IMR-90 (cell line): ENCODE data around the gene SLC29A3. TPM values are rescaled to one million over a fixed set of nuclear protein-coding genes. Genes with fewer than 3 reads are reported as not detected.

Experiments
- ATAC-seq: fragments of 200-7000 bp; cut with Tn5 transposase; 2 replicates; pipeline ENCODE4 v1.9.1; 2020; ENCODE audit warnings: low read depth, mild to moderate bottlenecking, moderate library complexity
- BruUV-seq: library from RNA; stranded (reverse); fragments of 400-500 nt; replicated peaks from 2 replicates; lab custom pipeline; 2021; lab: Mats Ljungman, UMichigan
- CTCF ChIA-PET: fragments of 300-600 bp; formaldehyde crosslinking; extraction: SDS; loops from one replicate; lab custom pipeline; 2021; ENCODE audit warnings: antibody characterized with exemption; lab: Yijun Ruan, JAX
- POLR2A ChIA-PET: fragments of 300-600 bp; sonication (Branson Sonifier 250); formaldehyde crosslinking; loops from one replicate; lab custom pipeline; 2022; ENCODE audit warnings: antibody characterized with exemption; ENCODE audit not compliant: unreplicated experiment; lab: Charles Lee
- DNase-seq: peaks from one replicate; pipeline ENCODE4 v3.0.0; 2013
- H2AFZ ChIP-seq: replicated peaks from 2 replicates; pipeline ENCODE3; 2013; ENCODE audit warnings: low read length, mild to moderate bottlenecking; ENCODE audit not compliant: poor library complexity
- H2AK5ac ChIP-seq: 2 replicates; pipeline ENCODE4 v1.6.1; 2013; ENCODE audit warnings: low read depth, low read length, inconsistent platforms
- H2AK9ac ChIP-seq: replicated peaks from 2 replicates; pipeline ENCODE3; 2013; ENCODE audit warnings: mild to moderate bottlenecking, low read depth, low read length, moderate library complexity; ENCODE audit not compliant: poor library complexity
- H2BK120ac ChIP-seq: 2 replicates; pipeline ENCODE4 v1.6.1; 2013; ENCODE audit warnings: low read depth, low read length, inconsistent platforms
- H2BK15ac ChIP-seq: 3 replicates; pipeline ENCODE4 v1.6.1; 2013; ENCODE audit warnings: low read depth, low read length, inconsistent platforms
- H2BK20ac ChIP-seq: 2 replicates; pipeline ENCODE4 v1.6.1; 2013; ENCODE audit warnings: low read depth, mild to moderate bottlenecking, inconsistent platforms, low read length, moderate library complexity
- H2BK5ac ChIP-seq: 2 replicates; pipeline ENCODE4 v1.6.1; 2013; ENCODE audit warnings: mild to moderate bottlenecking, low read depth, low read length, inconsistent platforms; ENCODE audit not compliant: poor library complexity, severe bottlenecking
- H3K14ac ChIP-seq: replicated peaks from 2 replicates; pipeline ENCODE4 v1.6.1; 2013; ENCODE audit warnings: low read depth, low read length, inconsistent platforms
- H3K18ac ChIP-seq: 2 replicates; pipeline ENCODE4 v1.6.1; 2013; ENCODE audit warnings: low read depth, low read length, control low read depth
- H3K23ac ChIP-seq: 2 replicates; pipeline ENCODE4 v1.6.1; 2013; ENCODE audit warnings: low read depth, low read length, inconsistent platforms
- H3K27ac ChIP-seq: 2 replicates; pipeline ENCODE4 v1.5.1; 2013; ENCODE audit warnings: mild to moderate bottlenecking, control low read depth, low read length; ENCODE audit not compliant: insufficient read depth
- H3K27me3 ChIP-seq: 2 replicates; pipeline ENCODE4 v1.6.1; 2013; ENCODE audit warnings: low read length; ENCODE audit not compliant: control insufficient read depth, insufficient read depth
- H3K36me3 ChIP-seq: 2 replicates; pipeline ENCODE4 v1.6.1; 2013; ENCODE audit warnings: low read length, mixed read lengths; ENCODE audit not compliant: control insufficient read depth, insufficient read depth
- H3K4ac ChIP-seq: 2 replicates; pipeline ENCODE4 v1.6.1; 2013; ENCODE audit warnings: low read depth, low read length, inconsistent platforms
- H3K4me1 ChIP-seq: 2 replicates; pipeline ENCODE4 v1.6.1; 2013; ENCODE audit warnings: low read length, mixed read lengths; ENCODE audit not compliant: control insufficient read depth, insufficient read depth
- H3K4me2 ChIP-seq: 2 replicates; pipeline ENCODE4 v1.6.1; 2013; ENCODE audit warnings: low read depth, mild to moderate bottlenecking, control low read depth, low read length, moderate library complexity
- H3K4me3 ChIP-seq: 2 replicates; pipeline ENCODE4 v1.5.1; 2013; ENCODE audit warnings: low read depth, mild to moderate bottlenecking, control low read depth, low read length, moderate library complexity; ENCODE audit not compliant: insufficient read depth
- H3K56ac ChIP-seq: 2 replicates; pipeline ENCODE4 v1.6.1; 2013; ENCODE audit warnings: low read length, inconsistent platforms; ENCODE audit not compliant: insufficient read depth; ENCODE audit errors: extremely low read depth
- H3K79me1 ChIP-seq, 2 experiments: 2 replicates each; pipeline ENCODE4 v1.6.1; 2013; ENCODE audit warnings: low read length in 2 of 2, inconsistent platforms in 1 of 2, low read depth in 1 of 2
- H3K9ac ChIP-seq: 2 replicates; pipeline ENCODE4 v1.6.1; 2013; ENCODE audit warnings: low read depth, low read length, control low read depth
- H3K9me1 ChIP-seq: 2 replicates; pipeline ENCODE4 v1.6.1; 2013; ENCODE audit warnings: low read length, inconsistent platforms; ENCODE audit not compliant: insufficient read depth
- H3K9me3 ChIP-seq: 2 replicates; pipeline ENCODE4 v1.6.1; 2013; ENCODE audit warnings: low read length; ENCODE audit not compliant: control insufficient read depth, insufficient read depth
- H4K20me1 ChIP-seq: 2 replicates; pipeline ENCODE4 v1.6.1; 2013; ENCODE audit warnings: low read length, inconsistent platforms; ENCODE audit not compliant: insufficient read depth
- H4K5ac ChIP-seq: 2 replicates; pipeline ENCODE4 v1.6.1; 2013; ENCODE audit warnings: mild to moderate bottlenecking, low read depth, low read length, control low read depth
- H4K8ac ChIP-seq, 2 experiments: 2 replicates each; pipeline ENCODE4 v1.6.1; 2013; ENCODE audit warnings: low read depth in 2 of 2, low read length in 2 of 2, control low read depth in 1 of 2, inconsistent platforms in 1 of 2
- H4K91ac ChIP-seq: 2 replicates; pipeline ENCODE4 v1.6.1; 2013; ENCODE audit warnings: low read depth, low read length, inconsistent platforms; ENCODE audit not compliant: insufficient read depth
- BHLHE40 ChIP-seq: fragments of 150-350 bp; IDR thresholded peaks from 2 replicates; pipeline ENCODE4 v1.6.1; 2016; ENCODE audit warnings: mild to moderate bottlenecking, low read depth, low read length
- CEBPB ChIP-seq: IDR thresholded peaks from 2 replicates; pipeline ENCODE4 v1.6.1; 2012; ENCODE audit warnings: low read depth, low read length, improper control_type of control experiment
- CHD1 ChIP-seq: IDR thresholded peaks from 2 replicates; pipeline ENCODE4 v1.6.1; 2012; ENCODE audit warnings: low read depth, low read length, improper control_type of control experiment
- CTCF ChIP-seq: conservative IDR thresholded peaks from 2 replicates; pipeline ENCODE4 v1.5.1; 2012; ENCODE audit warnings: mild to moderate bottlenecking, low read depth, low read length, improper control_type of control experiment
- ELK1 ChIP-seq: fragments of 150-350 bp; IDR thresholded peaks from 2 replicates; pipeline ENCODE4 v1.6.1; 2016; ENCODE audit warnings: low read depth, mild to moderate bottlenecking, low read length, moderate library complexity, borderline replicate concordance
- FOS ChIP-seq: fragments of 150-350 bp; IDR thresholded peaks from 2 replicates; pipeline ENCODE4 v1.6.1; 2016; ENCODE audit warnings: low read depth, low read length
- MAFK ChIP-seq: IDR thresholded peaks from 2 replicates; pipeline ENCODE4 v1.6.1; 2012; ENCODE audit warnings: low read depth, low read length, improper control_type of control experiment
- MAZ ChIP-seq: IDR thresholded peaks from 2 replicates; pipeline ENCODE4 v1.6.1; 2012; ENCODE audit warnings: low read depth, mild to moderate bottlenecking, low read length, improper control_type of control experiment, moderate library complexity, borderline replicate concordance
- MXI1 ChIP-seq: IDR thresholded peaks from 2 replicates; pipeline ENCODE4 v1.6.1; 2012; ENCODE audit warnings: low read depth, mild to moderate bottlenecking, low read length, moderate library complexity, borderline replicate concordance
- NFE2L2 ChIP-seq: fragments of 150-350 bp; IDR thresholded peaks from 2 replicates; pipeline ENCODE4 v1.6.1; 2016; ENCODE audit warnings: low read depth, mild to moderate bottlenecking, low read length
- RAD21 ChIP-seq: IDR thresholded peaks from 2 replicates; pipeline ENCODE4 v1.6.1; 2012; ENCODE audit warnings: low read length, improper control_type of control experiment
- RCOR1 ChIP-seq: IDR thresholded peaks from 2 replicates; pipeline ENCODE4 v1.6.1; 2012; ENCODE audit warnings: mild to moderate bottlenecking, low read length, improper control_type of control experiment; ENCODE audit not compliant: insufficient replicate concordance
- RFX5 ChIP-seq: IDR thresholded peaks from 2 replicates; pipeline ENCODE4 v1.8.0; 2012; ENCODE audit warnings: low read depth, mild to moderate bottlenecking, low read length, moderate library complexity
- USF2 ChIP-seq: fragments of 150-350 bp; IDR thresholded peaks from 2 replicates; pipeline ENCODE4 v1.6.1; 2017; ENCODE audit warnings: mild to moderate bottlenecking, antibody characterized with exemption, low read length, low read depth
- WGBS, 2 experiments: methylation state at CpG; one replicate each; pipeline versions ENCODE4 v1.1.5 to v1.1.7; 2013; ENCODE audit warnings: missing lambda C conversion rate in 2 of 2; ENCODE audit not compliant: insufficient read length in 1 of 2; ENCODE audit errors: extremely low coverage in 2 of 2; 5-methylcytosine and 5-hydroxymethylcytosine counted together
- dilution Hi-C: fragments of 300-500 bp; cut with HindIII; formaldehyde crosslinking; loops from one replicate; pipeline ENCODE4 v1.14.3; 2018; ENCODE audit warnings: low sequenced_read_pairs; ENCODE audit not compliant: unreplicated experiment
- in situ Hi-C: fragments of 300-500 bp; cut with MboI; formaldehyde crosslinking; loops from 3 replicates; pipeline ENCODE4 v1.14.3; 2019; ENCODE audit warnings: low sequenced_read_pairs, inconsistent platforms, mixed read lengths
- intact Hi-C: fragments of 100-400 bp; cut with micrococcal nuclease; formaldehyde crosslinking; loops from 2 replicates; pipeline ENCODE4 v1.10.0; 2022
- polyA plus RNA-seq, 3 experiments: library from polyadenylated mRNA; depleted of rRNA; stranded (reverse); fragments of >200 nt; gene quantifications; 2 replicates each; pipeline ENCODE4 v1.2.3, GENCODE V29; 2012; ENCODE audit warnings: low replicate concordance in 1 of 3
- total RNA-seq: library from RNA; depleted of rRNA; stranded (reverse); fragments of >200 nt; gene quantifications from 2 replicates; pipeline ENCODE4 v1.2.3, GENCODE V29; 2012

The SLC29A3 gene
- total and polyA plus RNA-seq, 2 of the 4 experiments (the other 2 are of a cell fraction), result 0.72 to 3.0 TPM

GRCh38 chr10:71289421-71290130 lies 29.5 kb upstream of the SLC29A3 start:
- Histone ChIP-seq H3K4me3 (no peak overlapping the region), H3K27me3 (no peaks in the 10 kb centered on the region), H4K20me1 (no peaks in the 10 kb centered on the region), H3K18ac (no peak overlapping the region), H3K9me3 (no peaks in the 10 kb centered on the region), H2BK5ac (no peak overlapping the region), H3K79me1 (no peaks in the 10 kb centered on the region), H3K14ac (no peak overlapping the region), H4K5ac (no peak overlapping the region), H2BK20ac (no peak overlapping the region), H2AFZ (no peak overlapping the region), H3K4me1 (no peaks in the 10 kb centered on the region; the same call in 1 of the 2 replicates), H3K27ac (no peak overlapping the region), H2AK5ac (no peak overlapping the region), H3K56ac (no peak overlapping the region), H4K8ac (no peak overlapping the region), H3K4ac (no peak overlapping the region), H2BK120ac (no peak overlapping the region), H2BK15ac (no peak overlapping the region), H4K91ac (no peak overlapping the region), H3K9me1 (no peaks in the 10 kb centered on the region), H3K9ac (no peak overlapping the region), H2AK9ac (no peak overlapping the region), H3K4me2 (no peak overlapping the region), H3K36me3 (peaks cover 6% of the 10 kb centered on the region; the same call in 1 of the 2 replicates), H3K23ac (no peak overlapping the region)
- ChIA-PET POLR2A (no interaction called here), CTCF (no interaction called here)
- no TSS peak for BruUV-seq
- TF ChIP-seq RFX5 (no peak), CEBPB (no peak), RCOR1 (no peak), CTCF (no peak), MXI1 (no peak), NFE2L2 (no peak), CHD1 (no peak), RAD21 (no peak), MAFK (no peak), FOS (no peak), BHLHE40 (no peak), USF2 (no peak), ELK1 (no peak), MAZ (no peak)
- intact Hi-C loops, result no loop called here
- ATAC-seq (no peak), DNase-seq (no peak)
- no CpG with 5 or more reads among the region's 12 CpGs for WGBS, 2 experiments
- in situ Hi-C loops, result loop anchor here (5.0 kb wide), 1 partner anchor 362 kb away; no protein-coding TSS in a partner anchor
- dilution Hi-C loops, result no loop called here
